ENCODE data around the gene INHBB.

INHBB gene

GRCh38 chr2:120343433-120344105, 2.4 kb upstream of the INHBB start:
- DNase-seq: no peak

DNA sequence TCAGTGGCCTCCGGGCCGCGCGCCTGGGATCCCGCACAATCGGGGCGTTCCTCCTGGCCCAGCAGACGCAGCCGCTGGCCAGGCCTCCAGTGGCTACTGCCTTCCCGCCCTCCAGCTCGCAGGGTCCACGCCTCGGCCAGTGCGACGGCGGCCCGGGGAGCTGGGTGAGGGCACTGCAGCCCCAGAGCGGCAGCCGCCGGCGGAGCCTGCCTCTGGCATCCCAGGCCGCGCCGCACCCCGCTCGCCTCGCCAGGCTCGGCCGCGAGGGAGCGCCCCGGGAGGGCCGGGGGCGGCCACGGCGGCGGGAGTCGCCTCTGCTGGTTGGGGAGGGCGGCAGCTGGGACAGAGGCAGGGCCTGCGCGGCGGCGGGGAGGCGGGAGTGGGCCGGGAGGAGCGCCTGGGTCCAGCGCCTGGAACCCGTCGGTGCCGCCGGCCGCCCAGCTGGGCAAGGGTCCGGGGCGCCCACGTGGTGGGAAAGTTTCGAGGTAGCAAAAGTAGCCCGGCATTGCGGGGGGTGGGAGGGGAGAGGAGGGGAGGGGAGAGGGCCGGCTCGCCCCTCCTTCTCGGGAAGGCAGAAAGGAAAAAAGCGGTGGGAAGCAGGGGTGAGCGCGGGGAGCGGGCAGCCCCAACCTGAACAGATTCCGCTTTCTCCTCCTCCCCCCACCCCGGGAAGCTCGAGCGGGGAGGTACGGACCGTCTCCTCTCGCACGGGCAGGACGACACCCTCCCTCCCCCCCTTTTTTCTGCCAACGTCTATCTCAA, 1.5 kb upstream of the INHBB start:
- DNase-seq: no peak

DNA sequence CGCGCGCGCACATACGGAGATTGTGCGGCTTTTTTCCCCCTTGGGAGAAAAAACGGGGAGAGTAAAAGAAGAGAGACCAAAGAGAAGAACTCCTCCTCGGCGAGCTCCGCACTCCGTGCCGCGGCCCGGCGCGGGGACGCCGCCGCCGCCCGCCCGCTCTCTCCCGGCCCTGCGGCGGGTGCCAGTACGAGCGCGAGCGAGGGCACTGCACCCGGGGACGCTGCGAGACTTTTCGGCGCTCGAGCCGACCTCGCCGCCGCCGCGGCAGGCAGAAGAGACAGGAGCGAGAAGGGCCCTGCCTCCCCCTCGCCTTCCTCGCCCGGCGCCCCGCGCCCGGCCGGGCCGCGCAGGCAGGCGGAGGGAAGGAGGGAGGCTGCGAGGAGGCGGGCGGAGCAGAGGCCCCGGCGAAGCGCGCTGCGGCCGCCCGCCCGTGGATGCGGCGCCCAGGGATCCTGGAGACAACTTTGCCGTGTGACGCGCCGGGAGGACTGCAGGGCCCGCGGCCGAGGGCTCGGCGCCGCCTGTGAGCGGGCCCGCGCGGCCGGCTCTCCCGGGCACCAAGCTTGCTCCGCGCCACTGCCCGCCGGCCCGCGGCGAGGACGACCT, 857 bp upstream of the INHBB start:
- DNase-seq: no peak

- no peak for DNase-seq
Measured at GRCh38 chr2:120345608-120346007, 328 bp upstream of the INHBB start.

DNA sequence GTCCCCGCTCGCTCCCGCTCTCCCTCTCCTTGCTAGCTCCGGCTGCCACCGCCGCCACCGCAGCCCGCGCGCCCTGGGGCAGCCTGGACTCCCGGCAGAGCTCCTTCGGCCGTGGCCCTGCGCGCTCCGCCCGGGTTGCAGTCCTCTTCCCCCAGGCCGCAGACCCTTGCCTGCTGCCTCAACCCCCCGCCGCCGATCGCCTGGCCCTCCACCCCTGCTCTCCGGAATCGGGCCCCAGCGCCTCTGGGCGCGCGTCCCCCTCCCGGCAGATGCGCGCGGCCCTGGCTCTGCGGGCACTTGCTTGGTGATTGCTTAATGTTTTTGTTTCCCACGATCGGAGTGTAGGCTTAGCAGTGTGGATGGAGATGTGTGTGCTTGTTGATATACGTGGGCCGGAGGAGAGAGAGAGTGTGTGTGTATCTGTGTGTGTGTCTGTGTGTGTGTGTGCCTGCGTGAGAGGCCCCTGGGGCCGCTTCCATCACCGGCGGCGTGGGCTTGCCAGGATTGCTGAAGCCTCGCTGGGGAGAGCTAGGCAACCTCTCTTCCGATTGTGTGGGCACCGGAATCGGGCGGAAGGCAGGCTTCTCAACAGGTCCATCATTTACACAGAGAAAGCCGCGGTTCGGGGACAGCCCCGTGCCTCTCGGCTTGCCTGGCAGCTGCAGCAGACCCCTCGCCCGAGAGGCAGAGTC, 877 bp downstream of the INHBB start:
- no peak for DNase-seq

DNA sequence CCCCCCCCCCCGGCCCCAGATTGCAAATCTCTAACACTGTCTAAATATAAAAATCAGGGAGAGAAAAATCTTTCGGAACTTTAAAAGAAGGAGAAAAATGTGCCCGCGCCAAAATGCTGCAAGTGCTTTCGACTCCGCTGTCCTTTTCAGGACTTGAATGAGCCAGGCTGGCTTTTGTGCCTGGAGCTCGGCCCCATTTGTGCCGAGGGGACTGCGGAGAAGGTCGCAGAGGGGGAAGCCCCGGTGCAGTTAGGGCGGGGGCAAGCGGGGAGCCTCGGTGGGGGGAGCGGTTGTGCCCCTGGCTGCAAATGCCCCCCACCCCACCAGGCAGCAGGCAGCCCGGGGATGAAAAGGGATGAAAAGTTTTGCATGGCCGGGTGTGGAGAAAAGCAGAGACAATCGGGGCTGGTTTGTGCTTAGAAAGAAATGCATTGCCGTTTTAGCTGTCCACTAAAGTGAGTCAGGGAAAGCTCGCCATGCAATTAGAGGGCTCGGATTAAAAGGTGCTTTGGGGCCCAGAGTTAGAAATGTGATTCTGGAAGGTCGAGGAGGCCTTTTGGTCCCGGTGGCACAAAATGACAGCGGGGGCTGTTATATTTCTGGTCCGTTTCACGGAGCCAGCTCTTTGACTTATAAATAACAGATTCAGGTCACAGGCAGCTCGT, 1.6 kb downstream of the INHBB start:
- DNase-seq: no peak

DNA sequence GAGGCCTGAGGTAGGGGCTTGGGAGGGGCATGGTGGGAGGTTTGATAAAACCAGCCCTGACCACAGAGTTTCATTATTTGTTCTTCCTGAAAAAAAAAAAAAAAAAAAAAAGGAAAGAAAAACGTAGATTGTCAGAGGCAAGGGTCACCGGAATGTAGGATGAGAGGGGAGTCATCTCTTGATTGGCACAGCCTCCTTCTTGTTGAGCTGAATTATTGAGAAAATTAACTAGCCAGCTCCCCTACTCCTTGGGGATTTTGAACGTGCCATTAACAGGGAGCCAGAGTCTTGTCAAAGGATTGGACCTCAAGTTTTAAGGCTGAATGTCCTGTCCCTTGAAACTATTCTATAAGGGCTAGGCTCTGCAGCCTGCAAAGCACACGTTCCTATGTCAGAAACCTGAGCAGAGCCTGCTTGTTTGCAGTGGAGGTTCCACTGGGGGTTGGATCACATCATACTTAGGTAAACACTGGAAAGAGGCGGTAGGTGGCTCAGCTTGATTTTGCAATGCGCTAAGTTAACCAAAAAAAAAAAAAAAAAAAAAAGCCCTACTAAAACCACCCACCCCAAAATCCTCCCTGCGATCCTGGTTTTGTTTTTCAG, 2.3 kb downstream of the INHBB start:
- DNase-seq: no peak

DNA sequence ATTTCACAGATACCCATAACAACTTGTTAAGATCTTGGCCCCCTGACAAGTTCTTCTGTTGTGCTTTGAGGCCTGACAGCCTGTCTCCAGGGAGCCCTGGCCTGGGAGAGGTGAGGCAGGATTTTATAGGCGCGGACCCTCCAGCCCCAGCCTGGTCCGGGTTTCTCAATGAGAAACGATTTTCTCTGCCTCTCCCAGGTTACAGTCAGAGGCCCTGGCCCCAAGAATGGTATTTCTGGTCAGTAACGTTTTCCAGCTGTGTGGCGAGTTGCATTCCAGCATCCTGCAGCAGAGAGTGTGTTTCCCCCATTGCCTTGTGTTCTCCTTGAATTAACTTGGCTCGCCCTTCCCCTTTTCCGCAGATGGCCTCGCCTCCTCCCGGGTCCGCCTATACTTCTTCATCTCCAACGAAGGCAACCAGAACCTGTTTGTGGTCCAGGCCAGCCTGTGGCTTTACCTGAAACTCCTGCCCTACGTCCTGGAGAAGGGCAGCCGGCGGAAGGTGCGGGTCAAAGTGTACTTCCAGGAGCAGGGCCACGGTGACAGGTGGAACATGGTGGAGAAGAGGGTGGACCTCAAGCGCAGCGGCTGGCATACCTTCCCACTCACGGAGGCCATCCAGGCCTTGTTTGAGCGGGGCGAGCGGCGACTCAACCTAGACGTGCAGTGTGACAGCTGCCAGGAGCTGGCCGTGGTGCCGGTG, 3.0 kb downstream of the INHBB start:
- DNase-seq: no peak

- no peak for DNase-seq
Measured at GRCh38 chr2:120349440-120349921, 3.5 kb downstream of the INHBB start.

DNA sequence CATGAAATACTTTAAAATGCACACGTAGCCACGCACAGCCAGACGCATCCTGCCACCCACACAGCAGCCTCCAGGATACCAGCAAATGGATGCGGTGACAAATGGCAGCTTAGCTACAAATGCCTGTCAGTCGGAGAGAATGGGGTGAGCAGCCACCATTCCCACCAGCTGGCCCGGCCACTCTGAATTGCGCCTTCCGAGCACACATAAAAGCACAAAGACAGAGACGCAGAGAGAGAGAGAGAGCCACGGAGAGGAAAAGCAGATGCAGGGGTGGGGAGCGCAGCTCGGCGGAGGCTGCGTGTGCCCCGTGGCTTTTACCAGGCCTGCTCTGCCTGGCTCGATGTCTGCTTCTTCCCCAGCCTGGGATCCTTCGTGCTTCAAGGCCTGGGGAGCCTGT, 4.1 kb downstream of the INHBB start:
- DNase-seq: no peak

DNA sequence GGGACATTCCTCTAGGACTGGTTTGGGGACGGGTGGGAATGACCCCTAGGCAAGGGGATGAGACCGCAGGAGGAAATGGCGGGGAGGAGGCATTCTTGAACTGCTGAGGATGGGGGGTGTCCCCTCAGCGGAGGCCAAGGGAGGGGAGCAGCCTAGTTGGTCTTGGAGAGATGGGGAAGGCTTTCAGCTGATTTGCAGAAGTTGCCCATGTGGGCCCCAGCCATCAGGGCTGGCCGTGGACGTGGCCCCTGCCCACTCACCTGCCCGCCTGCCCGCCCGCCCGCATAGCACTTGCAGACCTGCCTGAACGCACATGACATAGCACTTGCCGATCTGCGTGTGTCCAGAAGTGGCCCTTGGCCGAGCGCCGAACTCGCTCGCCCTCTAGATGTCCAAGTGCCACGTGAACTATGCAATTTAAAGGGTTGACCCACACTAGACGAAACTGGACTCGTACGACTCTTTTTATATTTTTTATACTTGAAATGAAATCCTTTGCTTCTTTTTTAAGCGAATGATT, 4.9 kb downstream of the INHBB start:
- no peak for DNase-seq

- no peak for DNase-seq
Measured at GRCh38 chr2:120352696-120353590, 7.0 kb downstream of the INHBB start.

- DNase-seq: no peak
Measured at GRCh38 chr2:120353591-120353898, 7.6 kb downstream of the INHBB start.

- no peak for DNase-seq
Measured at GRCh38 chr2:120353931-120354330, 8.0 kb downstream of the INHBB start.

- DNase-seq: no peak
Measured at GRCh38 chr2:120354467-120354866, 8.5 kb downstream of the INHBB start.

DNA sequence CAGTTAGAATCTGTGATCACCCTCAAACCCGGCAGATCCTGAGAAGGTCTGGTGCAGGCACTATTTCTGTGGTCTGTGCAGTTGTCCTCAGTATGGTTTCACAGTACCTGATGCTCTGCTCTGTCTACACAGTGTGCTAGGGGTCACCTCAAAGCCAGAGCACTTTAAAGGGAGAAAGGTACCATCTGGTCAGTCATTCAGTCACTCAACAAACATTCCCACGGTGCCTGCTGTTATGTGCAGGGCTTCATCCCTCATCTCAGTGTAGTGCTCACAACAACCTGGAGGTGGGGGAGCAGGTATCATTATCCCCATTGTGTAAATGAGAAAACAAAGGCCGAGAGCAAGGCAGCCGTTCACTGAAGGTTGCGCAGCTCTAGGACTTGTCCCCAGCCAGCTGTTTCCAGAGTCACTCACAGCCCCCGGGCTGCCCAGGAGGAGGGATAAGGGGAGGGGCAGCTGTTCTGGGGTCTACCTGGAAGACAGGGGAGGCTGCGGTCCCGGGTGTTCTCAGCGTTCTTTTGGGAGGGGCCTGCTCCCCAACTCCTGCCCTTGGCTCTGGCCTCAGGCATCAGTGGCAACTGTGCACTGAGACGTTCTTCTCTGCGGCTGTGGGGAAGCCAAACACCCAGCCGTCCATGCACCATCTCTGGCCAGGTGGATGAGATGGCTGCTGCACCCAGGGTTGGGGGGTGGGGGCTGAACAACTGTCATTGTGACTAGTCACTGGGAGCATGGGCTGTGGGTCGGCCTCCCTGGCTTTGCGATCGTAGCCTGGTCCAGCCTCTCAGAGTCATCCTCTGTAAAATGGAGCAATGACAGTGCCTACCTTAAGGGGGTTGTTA, 9.2 kb downstream of the INHBB start:
- no peak for DNase-seq

DNA sequence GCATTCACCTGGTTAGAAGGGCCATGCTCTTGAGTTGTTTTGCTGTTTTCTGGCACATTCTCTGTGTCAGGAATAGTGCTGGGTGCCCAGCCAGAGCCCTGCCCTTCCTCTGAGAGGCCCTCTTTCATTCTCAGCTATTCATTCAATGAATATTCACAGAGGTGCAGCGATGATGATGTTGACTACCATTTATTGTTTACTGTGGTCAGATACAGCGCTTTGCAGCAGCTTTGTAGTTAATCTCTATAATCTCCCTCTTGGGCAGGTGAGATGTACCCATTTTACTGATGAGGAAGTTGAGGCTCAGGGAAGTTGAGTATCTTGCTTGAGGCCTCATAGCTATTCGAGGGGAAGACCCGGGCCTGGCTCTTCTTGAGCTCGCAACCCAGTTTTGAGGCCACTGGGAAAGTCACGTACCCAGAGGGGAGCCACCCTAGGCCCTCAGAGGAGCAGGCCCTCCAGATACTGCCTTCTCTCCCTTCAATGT, 9.9 kb downstream of the INHBB start:
- DNase-seq: no peak

DNA sequence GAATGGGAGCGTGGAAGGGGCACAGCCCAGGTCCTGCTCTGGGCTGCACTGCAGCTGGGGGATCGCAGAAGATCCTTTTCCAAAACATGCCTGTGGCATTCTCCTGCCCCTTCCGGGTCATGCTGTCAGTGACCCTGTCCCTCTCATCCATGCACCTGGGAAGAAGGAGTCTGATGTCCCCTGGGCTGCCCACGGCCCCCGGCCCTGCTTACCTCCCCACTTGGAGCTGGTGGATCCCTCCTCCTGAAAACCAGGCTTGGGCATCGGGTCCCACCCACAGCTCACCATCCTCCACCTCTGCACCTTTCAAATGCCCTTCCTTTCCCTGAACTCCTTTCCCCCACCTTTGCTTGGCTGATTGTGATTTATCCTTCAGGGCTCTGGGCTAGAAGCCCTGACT, 11.8 kb downstream of the INHBB start:
- no peak for DNase-seq

DNA sequence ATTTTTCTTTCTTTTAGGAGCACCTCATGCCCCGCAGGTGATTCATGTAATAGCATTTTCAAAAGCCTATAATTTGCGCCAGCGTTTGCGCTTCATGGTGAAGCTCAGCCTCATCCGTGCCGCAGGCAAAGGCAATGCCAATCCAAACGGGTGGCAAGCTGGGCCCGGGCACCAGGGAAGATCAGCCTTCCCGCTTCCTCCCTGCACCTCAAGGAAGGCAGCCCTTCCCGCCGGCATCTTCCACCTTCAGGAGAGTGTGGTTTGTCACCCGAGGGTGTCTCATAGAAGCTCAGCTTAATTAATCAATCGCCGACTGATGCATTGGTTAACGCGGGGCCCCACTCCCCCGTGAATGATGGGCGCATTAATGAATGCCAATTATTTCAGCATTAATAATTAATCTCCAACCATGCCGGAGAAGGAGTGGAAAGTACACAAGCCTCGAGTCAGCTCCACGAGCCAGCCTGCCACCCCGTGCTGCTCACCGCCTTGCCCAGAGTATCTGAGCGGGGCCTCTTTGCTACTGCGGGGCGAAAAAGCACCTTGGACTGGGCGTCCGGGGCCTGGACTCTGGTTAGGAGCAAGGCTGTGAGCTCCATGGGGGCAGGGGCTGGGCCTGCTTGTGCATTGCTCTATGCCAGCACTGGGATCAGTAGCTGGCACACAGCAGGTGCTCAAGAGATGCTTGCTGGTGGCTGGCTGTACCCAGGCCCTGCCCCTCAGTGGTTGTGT, 13.0 kb downstream of the INHBB start:
- no peak for DNase-seq
